NCI-H510A treated with DMSO at 0.1 percent for 48 hours (cell line): ENCODE results near the gene RBPMS2.
"Not testable (repeated sequence)": the region's sequence is repeated elsewhere in the genome, so short reads cannot be mapped to it uniquely, and the experiment has no call there.

Source experiments
- DNase-seq: peaks from one replicate; lab custom pipeline; 2025; lab: John Stamatoyannopoulos, UW

Gene RBPMS2

DNA sequence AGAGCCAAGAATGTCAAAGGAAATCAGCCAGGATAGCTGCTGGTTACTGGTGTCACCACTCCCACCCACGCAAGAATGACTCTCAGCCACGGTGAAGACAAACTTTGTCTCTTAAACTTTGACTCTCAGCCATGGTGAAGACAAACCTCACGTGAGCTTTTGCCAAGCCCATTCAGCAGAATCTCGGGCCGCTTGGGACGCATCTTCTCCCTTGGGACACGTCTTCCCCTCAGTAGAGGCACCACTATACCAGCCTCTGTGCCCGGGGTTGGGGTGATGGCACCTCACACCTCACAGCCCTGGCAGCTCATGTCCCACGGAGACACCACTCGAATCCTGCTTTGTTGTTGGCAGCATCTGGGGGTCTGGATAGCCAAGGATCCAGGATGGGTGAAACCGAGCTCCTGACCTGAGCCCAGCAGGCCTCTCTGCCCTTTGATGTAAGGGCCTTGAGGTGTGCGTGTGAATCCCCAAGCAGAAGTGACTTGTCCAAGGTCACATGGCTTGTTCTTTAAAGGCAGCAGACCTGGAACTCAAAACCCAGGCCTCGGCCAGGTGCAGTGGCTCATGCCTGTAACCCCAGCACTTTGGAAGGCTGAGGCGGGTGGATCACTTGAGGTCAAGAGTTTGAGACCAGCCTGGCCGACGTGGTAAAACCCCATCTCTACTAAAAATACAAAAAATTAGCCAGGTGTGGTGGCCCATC lies 21.8 kb downstream of the RBPMS2 start:
- no peak for DNase-seq

DNA sequence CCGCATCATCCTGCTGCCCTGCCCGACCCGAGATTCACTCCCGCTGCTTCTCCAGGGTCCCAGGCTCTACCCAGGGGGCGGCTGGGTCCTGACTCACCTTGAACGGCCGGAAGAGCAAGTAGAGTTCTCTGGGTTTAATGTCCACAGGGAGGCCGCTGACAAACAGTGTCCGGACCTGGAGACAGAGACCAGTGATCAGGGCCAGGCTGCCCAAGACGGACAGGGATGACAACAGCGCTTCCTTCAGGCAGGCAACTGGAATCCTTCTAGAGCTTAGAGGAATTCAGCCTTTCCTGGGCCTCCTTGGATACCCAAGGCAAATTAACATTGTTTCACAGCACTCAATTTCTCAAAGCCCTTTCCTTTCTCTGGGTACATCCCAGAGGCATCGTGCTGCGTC lies 23.9 kb downstream of the RBPMS2 start:
- DNase-seq: no peak

DNA sequence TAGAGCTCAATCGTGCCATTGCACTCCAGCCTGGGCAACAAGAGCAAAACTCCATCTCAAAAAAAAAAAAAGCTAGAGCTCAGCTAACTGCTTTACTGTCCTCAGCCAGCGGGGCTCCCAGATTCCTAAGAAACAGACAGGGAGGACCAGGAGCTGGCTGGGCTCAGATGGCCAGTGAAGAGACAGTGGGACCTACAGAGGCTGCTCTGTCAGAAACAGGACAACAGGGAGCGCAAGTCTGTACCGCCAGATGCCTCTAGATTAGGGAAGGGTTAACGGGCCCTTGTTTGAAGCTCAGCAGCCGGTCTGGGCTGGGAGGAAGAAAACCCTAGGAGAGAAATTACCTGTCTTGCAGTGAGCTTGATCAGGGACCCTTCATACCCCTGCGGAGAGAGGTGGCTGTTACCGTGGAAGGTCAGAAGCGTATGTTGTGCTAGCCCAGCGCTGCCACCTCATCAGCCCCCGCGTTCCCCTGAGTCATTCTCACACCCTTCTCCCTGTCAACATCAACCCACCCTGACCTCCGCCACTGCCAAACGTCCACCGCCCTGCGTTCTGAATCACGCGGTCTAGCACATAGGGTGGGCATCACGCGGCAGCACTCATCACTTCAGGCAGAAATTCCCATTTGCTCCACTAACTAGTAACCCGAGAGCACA lies 25.3 kb downstream of the RBPMS2 start:
- DNase-seq: no peak

DNA sequence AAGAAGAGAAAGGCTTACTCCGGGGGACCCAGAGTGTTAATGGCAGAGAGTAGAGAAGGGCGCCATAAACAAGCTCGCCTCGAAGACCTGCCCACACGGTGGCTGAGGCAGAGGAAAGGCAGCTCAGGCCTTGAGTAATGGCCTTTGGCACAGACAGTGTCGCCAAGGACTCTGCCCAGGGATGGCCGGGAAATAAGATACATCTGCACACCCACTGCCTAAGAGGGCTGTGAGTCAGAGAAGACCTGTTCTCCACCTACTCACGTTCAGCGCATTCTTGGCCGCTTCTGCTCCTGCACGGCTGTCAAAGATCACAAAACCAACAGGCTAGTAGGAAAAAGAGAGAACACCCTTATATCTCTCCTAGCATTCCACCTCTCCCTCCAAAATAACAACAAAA lies 26.2 kb downstream of the RBPMS2 start:
- DNase-seq: no peak

DNA sequence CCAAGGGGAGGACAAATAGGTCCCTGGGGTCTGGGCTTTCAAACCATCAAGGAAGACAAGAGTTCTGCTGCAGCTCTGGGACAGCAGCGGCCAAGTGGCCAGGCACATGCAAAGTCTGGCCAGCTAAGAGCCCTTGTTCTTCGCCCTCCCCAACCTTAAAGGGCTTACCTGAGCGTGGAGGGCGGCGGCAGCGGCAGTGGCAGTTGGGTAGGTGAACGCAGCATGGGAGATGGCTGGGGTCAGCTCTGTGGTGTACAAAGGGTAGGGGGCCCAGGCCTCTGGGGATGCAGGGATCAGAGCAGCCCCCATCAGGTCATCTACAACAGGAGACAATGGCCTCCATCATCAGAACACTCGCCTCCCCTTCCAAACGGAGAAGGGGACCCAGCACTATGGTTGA lies 27.1 kb downstream of the RBPMS2 start:
- DNase-seq: no peak

DNA sequence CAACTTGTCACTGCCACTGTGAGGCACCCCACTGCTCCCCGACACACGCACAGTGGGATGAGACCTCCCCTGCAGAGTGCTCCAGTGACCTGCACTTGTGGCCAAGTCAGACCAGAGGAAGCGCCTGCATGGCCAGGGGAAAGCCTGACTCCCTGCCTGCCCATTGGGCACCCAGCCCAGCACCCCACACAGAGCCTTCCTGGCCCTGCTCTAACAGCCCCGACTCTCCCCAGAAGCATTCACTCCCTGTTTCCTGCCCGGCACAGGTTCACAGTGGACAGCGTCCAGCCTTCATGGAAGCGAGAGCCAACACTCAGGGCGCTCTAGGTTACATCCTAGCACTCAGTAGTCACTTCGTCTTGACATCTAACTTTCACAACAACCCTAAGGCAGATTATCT lies 27.8 kb downstream of the RBPMS2 start:
- DNase-seq: no peak

DNA sequence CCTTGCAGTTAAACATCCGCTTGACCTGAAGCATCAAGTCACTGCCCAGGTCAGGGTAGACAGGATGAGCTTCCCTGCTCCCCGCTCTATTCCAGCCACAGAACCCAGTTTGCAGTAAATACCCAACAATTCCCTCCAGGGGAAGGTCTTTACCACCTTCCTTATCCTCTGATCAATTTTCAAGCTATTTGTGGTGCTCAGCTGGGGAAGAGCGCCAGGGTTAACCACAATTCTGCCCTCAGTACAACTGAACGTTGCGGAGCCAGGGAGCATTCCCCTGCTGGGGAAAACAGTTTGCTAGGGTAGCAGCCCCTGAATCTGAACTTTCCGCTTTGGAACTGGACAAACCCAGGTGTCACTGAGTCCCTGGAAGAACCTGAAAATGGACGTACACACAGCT lies 28.5 kb downstream of the RBPMS2 start:
- no peak for DNase-seq

DNA sequence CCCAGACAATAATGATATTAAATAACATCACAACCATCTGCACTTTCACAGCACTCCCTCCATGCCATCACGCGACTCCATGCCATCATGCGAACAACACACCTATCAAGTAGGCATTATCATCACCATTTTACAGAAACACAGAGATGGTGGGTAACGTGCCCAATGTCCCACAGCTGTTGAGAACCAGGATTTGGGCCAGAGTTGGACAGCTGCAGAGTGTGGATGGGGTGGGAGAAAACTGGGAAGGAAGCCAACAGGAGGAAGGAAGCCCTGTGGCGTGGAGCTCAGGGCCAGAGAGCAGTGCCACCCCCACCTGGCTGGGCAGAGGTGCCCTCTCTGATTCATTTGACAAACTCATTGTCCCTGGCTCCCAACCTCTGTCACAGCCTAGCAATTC lies 29.0 kb downstream of the RBPMS2 start:
- no peak for DNase-seq

DNA sequence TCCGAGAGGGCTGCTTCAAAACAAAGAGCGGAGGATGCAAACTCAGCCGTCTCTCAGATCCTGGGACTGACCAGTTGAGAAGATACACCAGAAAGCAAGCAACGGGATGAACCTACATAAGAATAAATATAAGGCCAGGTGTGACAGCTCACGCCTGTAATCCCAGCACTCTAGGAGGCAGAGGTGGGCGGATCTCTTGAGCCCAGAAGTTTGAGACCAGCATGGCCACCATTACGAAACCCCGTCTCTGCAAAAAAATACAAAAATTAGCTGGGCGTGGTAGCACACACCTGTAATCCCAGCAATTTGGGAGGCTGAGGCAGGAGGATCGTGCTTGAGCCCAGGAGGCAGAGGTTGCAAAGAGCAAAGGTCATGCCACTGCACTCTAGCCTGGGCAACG lies 31.7 kb downstream of the RBPMS2 start:
- no peak for DNase-seq

DNA sequence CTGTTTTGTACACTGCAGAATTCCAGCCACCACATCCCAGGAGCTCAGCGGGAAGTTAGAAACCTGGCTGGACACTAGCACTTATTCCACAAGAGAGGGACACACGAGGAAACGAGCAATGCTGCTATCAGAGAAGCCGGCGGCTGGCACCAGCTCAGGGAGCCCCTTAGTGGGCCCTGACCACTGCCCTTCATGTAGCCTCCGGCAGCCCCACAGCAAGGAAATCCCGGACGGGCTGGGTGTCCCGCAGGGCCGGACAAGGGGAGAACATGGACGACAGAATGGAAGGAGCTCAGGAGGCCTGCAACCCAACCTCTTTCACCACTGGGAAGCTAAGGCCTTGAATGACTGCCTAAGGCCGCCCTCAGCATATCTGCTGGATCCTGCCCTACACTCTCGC lies 32.5 kb downstream of the RBPMS2 start:
- DNase-seq: no peak

DNA sequence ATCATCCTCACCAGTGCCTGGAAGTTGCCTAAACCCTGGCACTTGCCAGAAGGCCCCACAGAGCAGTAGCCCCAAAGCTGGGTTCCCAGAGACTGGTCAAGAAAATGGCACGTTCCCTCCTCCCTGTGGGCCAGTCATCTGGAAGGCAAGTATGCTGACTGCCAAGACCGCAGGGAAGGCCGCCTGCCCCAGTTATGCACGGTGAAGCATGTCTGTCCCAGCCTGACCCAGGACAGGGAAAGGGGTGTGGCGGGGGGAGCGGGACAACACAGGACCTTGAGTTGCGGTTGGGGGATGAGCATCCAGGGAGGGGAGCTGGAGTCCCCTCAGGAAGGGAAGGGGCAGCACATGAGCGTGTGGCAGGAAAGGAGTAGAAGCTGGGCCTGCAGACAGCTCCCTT lies 33.0 kb downstream of the RBPMS2 start:
- no peak for DNase-seq

DNA sequence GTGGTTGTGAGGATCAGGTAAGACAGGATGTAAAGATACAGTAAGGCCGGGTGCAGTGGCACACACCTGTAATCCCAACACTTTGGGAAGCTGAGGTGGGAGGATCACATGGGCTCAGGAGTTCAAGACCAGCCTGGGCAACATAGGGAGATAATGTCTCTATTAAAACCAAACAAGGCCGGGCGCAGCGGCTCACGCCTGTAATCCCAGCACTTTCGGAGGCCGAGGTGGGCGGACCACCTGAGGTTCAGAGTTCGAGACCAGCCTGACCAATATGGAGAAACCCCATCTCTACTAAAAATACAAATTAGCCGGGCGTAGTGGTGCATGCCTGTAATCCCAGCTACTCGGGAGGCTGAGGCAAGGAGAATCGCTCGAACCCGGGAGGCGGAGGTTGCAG lies 33.7 kb downstream of the RBPMS2 start:
- not testable (repeated sequence) for DNase-seq

DNA sequence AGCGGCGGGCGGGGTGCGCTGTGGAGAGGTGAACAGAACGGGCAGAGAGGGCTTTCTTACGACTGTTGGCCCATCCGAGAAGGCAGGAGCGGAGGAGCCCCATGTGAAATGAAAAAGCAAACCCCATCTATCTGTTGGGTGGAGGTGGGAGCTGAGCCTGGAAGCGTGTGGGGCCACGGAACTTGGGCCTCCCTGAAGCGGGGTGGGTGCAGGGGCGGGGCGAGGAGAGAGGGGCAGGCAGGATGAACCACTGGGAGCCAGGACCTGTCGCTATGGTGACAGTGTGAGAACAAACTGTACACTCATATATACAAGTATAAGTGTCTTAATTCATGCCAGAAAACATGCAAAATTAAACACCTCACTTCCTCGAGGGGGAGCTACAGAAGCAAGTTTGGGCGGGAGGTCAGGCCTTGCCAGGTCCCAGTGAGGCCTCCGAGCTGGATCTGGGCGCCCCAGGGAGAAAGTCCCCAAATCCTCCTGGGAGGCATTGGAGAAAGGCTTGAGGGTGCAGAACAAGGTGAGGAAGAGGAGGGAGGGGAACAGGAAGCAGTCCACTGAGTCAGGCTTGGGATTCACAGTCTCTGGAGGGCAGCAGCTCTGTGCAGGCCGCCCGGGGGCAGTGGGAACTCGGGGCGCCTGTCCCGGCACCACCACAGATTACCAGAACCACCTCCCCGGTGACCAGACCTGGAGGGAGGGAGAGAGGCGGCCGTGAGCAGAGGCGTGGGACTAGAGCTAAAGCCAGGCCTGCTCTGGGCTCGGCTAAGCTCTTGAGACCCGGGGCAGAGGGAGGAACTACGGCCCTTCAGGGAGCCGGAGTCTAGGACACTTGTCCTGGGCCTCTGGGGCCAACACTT lies 34.8 kb downstream of the RBPMS2 start:
- no peak for DNase-seq

DNA sequence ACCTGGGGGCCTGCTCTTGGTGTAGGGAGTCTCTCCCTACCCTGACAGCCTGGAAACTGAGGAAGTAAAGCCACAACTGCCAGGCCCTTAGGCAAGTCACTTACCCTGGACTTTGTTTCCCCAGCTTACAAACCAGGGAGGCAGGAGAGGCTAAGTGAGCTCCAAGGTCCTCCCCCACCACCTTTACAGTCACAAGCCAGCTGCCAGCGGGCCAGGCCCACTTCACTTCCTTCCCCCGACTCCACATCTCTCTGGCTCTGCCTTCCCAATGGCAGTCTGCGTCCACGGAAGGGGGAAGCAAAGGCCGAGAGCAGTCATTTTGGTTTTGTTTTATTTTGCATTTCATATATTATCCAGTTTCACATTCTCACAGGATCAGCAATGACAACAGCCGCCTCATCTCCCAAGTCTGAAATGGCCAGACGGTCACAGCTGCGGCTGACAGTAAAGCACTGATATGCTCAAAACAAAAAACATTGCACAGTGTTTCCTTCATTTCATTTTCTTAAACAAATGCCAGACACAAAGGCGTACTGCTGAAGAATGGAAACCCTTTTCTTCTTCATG lies 35.7 kb downstream of the RBPMS2 start:
- DNase-seq: no peak

DNA sequence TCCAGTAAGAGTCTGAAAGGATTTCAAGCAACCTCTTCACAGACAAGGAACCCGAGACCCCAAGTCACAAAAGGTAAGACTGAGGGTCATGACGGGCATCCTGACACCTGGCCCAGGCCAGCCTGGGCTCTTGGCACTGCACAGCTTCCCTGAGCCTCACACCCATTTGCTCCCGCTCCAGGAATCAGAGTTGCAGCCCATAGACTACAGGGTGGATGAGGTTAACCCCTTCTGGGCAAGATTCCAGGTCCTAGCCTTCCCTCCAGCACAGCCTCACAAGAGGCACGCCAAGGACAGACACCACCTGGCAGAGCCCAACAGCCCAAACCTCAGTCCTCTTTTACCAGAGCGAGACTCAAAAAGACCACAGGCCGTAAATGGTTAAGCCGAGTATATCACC lies 36.2 kb downstream of the RBPMS2 start:
- no peak for DNase-seq

DNA sequence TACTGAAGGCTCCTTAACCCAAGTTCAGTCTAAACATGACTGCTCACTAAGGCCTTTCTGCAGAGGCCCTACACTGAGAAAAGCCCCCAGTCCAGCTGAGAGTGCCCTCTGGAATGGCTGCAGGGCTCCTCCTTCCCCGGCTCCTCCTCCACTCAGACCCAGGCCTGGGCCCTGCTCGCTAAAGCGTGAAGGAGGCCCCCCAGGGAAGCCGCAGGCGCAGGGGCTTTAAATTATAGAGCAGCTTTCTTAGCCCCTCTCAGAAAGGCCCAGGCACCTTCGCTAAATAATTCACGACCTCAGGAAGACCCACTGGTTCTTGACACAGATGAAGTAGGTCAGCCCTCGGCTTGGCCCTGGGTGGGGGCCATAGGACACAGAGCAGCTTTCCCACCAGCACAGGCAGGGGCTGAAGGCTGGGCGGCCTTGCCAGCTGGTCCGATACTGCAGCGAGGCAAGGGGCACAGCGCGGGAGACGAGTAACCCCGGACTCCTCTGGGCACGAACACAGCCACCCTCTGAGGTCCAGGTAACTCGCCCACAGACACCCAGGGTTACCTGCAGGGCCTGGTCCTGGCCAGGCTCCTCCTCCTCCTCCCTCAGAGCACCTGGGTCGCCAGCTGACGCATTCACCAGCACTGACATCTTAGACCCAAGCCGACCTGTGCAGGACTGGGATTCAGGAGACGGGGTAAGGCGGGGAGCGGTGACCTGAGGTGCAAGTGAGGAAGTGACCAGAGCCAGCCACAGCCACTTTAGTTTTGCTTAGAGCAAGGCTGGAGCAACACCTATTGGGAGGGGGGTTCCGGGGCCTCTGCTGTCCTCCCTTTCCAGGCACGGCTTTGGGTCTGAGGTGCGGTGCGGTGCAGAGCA lies 36.9 kb downstream of the RBPMS2 start:
- no peak for DNase-seq

DNA sequence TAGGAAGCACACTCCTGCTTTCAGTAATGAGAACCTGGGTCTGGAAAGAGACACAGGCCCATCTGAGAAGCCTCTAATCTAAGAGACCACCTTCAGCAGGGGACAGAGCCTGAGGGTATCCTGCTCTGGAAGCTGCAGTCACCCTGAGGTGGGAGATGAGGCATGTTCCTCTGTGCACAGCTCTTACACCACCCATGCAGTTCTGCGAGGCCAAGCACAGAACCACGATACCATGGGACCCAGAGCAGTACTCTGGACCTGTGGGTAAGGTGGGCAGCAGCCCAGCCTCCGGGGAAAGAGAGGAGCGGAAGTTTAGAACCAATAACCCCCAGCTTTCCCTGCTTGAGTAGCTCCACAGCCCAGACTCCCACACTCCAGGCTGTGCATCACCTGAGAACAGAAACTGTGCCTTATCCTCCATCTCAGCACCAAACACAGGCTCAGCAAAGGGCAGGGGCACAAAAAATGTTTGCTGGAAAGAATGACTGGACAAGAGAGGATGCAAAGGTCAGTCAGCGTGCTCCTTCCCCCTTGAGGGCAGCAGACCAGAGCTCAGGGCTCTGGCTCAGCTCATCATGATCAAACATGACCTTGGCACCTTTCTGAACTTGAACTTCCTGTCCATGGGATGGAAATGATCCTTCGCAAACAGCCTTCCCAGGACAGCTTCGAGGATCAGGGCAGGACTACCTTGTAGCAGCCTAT lies 43.1 kb downstream of the RBPMS2 start:
- DNase-seq: no peak

DNA sequence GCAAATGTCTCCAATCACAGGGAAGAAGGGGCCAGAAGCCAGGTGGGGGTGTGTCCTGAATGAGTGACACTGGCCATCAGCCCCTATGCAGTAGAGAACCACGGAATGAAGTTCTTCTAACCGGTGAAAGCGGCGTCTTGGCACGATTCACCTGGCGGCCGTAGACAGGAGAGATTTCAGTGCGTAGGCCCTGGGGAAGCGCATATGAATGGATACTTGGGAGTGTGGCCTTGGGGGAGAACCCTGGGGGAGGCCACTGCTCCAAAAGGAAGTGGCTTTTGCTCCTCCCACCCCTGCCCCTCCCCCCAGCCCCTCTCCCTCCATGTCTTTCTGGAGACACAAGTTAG lies 43.6 kb downstream of the RBPMS2 start:
- DNase-seq: no peak

DNA sequence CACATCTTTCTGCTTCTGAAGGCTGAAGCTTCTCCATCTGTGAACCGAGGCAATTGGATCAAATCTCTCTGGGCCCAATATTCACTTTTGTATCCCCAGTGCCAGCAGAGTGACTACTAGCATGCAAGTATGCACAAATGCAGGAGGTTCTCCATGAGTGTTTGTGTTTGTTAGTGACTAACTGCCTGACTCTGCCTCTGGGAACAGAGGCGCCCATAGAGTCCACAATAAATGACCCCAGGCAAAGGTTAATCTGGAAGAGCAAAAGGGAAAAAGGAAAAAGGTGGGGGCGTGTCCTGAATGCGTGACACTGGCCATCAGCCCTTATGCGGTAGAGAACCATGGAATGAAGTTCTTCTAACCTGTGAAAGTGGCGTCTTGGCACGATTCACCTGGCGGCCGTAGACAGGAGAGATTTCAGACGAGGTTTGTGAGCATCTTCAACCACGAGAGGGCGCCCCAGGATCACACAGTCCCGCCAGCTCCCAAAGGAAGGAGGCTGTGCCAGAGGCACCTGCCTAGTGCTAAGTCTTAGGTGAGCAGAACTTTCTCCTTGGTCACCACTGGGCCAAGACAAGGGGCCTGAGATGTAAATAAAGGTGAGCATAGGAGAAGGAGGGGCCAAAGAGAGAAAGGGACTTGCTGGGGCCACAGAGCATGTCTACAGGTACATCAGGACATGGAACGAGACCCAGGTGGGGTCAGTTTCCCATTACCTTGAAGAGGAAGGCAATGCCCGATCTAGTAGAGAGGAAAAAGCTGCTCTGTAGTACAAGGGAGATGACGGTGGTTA lies 44.2 kb downstream of the RBPMS2 start:
- peak; percentile 30 for DNase-seq

DNA sequence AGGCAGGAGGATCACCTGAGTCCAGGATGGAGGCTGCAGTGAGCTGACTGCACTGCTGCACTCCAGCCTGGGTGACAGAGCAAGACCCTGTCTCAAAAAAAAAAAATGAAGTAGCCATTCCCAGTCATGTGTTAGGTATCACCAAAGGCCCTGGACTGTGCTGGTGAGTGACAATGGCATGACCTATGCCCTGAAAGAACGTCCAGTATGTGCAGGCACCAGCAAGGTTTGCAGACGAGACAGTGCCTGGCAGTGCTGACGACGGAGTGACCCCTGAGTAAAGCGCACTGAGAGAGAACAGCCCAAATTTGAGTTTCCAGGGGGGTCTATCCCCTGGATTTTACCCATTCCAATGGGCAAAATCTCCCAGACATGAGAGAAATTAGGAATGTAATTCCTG lies 45.2 kb downstream of the RBPMS2 start:
- no peak for DNase-seq
